Non-pigmented ciliary epithelial cell (primary cell): ENCODE measurements around the gene DLG2.

Experiments
- DNase-seq: peaks from one replicate; pipeline ENCODE4 v3.0.0-alpha.2; 2010; ENCODE audit warnings: low read depth

Gene DLG2

DNA sequence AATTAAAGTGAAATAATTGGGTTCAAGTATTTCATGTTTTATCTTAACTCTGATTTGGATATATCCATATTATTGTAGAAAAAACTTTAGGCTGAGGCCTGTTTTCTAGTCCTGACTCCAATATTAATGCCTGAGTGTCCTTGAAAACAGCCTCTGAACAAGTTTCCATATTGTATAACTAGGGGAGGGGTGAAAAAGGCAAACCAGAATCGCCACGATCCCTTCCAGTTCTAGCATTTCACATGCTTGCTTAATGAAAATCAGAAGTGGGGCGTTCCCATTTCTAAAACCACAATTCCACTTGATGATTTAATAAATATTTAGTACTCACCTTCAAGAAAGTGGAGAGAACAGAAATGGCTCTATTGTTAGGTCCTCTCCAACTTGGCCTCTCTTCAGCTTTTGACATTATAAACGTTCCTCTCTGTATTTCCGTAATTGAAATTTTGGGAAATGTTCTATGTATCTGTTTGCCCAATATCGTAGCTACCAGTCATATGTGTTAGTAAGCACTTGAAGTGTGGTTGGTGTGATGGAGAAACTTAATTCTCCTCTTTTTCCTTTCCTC is 1779.6 kb downstream of the DLG2 start:
- DNase-seq = no peak

DNA sequence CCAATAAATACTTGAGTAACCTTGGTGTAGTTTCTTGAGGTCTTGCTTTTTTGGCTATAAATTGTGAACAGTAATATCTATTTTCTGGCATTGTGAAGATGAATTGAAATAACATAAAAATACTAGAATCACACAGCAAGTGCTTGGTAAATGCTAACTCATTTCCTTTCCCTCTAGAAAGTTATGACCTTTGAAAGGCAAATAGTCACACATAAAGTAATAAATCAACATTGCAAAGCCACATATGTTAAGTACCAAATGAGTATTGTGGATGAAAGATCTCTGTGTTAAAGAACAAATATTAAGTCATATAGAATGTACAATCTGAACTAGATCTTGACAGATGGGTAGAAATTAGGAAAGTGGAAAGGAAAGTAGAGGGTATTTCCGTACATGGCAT is 1781.3 kb downstream of the DLG2 start:
- no peak for DNase-seq

DNA sequence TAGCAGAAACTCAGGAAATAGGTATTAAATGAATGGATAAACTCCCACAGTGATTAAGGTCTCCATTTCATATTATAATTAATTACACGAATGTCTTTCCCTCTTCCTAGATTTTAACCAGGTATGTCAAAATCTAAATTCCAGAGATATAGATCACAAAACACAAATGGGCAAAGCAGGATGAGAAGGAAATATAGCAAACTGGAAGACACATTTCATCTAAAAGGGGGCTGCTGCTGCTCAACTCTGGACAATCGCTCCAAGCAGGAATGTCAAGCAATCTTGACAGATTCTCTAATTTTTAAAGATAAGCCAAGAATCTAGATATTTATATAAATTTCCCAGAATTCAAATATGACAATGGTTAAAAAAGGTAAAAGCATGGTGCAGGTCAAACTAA is 1786.8 kb downstream of the DLG2 start:
- DNase-seq = no peak

DNA sequence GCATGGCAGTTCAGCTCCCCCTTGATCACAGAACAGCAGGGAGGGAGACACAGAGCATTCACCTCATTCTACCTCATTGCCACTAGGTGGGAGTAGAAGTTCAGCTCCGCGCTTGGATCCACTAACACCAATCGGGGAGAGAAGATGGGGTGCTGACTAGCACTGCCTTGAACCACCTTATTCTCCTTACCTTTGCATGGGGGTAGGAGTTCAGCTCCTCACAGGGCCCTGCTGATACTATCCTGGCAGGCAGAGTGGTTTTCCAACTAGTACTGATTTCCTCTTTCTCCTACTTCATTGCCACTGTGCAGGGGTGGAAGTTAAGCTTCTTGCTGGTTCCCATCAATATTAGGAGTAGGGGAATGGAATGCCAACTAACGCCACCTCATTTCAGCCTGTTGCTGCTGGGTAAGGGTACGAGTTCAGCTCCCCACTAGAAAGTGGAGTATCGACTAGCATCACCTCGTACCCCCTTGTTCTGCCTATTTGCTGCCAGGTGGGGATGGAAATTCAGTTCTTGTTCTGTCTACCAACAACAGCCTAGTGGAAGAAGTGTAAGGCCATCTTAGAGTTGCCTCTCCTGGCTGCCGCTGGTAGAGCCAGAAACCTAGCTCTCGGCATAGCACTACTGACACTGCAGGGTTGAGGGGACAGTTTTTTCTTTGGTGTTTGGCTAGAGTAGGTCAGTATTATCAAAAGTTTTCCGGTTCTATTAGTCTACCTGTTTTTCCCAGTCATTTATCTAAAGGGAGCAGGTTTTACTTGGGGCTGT is 1790.1 kb downstream of the DLG2 start:
- DNase-seq = no peak

DNA sequence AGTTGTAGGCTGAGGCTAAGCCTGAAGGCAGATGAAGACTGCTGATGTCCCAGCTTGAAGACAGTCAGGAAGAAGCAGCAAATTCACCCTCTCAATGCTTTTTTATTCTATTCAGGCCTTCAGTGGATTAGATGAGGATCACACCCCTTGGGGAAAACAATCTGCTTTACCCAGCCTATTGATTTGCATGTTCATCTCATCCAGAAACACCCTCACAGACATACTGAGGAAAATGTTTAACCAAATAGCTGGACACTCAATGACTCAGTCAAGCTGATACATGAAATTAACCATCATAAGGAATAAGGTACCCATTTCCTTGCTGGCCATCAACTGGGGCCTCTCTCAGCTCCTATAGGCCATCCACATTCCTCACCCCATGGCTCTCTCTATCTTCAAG is 1791.1 kb downstream of the DLG2 start:
- no peak for DNase-seq

DNA sequence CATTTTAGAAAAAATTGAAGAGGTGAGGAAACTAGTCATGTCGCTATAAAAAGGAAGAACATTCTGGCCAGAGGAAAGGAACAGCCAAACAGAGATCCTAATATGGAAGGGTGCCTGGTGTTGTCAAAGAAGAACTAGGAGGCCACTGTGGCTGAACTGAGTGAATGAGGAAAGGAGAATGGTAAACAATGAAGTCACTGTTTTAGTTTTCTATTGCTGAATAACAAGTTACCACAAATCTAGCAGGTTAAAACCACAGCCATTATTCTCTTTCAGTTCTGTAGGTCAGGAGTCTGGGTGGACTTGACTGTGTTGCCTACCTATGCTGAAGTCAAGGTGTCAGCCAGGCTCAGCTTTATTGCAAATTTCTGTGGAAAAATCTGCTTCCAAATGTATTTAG is 1791.7 kb downstream of the DLG2 start:
- no peak for DNase-seq

DNA sequence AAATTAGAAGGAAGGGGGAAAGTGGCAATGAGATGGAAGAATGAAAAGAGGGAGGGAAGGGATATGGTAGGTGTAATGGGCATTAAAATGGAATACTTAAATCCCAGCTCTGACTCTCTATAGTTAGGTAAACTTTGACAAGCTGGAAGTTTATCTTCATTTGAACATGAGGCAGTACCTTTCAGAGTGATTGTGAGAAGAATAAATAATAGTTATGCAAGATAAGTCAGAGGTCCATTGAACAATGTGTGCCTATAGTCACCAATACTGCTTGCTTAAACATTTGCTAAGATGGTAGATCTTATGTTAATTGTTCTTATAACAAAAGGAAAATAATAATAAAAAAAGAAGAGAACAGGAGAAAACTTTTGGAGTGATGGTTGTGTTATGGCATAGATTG is 1795.2 kb downstream of the DLG2 start:
- DNase-seq = no peak

DNA sequence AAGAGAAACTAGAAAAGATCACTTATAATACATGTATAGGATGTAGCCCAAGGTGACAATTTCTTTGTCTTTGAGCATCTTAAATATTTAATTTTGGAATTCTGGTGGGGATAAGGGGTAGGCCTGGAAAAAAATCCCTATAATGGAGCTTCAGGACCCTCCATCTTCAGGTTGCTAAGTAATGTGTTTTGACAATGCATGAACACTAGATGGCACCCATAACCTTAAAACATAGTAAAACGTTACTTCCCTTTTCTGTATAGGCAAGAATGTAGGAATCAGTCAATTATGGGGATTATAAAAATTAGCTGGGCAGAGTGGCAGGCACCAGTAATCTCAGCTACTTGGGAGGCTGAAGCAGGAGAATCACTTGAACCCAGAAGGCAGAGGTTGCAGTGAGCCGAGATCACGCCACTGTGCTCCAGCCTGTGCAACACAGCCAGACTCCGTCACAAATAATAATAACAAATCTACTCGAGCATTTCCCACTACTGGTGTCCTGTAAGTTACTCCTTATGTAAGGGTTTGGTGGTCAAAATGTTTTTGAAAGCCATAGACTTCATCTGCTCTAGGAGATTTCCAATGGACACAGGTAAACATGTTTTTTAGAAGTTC is 1799.1 kb downstream of the DLG2 start:
- DNase-seq = no peak

DNA sequence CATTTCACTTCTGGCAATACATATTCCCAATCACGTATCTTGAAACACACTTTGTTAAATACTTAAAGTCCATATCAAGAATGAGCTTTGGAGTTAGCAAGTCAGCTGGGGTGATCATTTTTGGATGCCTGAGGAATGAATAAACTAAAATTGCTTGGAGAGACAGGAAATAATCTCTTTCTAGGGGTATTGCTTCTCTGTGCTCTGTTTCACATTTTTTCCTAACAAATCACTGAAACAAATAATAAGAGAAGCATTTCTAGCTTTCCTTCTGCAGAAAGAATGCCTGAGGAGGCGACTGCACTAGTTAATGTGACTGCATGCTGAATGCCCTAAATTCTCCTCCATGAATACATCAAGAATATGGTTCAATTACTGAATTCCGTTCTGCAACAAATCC is 1799.6 kb downstream of the DLG2 start:
- DNase-seq = peak; percentile 41

DNA sequence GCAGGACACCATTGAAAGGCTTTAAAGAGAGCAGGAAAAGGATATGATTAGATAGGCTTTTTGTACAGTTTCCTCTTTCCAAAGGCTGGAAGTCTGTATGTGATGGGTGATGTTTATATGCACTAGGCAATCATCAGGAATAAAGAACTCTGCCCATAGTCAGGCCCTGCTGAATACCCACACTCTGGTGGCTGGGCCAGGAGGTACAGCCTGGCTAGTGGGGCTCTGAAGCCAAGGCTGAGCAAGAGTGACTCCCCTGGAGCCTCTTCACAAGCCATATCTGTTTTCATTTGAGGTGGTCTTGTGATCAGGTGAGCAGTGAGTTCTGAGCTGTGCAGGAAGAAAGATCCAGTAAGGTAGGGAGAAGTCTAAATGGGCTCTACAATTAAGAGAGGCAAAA is 1801.1 kb downstream of the DLG2 start:
- DNase-seq = no peak

DNA sequence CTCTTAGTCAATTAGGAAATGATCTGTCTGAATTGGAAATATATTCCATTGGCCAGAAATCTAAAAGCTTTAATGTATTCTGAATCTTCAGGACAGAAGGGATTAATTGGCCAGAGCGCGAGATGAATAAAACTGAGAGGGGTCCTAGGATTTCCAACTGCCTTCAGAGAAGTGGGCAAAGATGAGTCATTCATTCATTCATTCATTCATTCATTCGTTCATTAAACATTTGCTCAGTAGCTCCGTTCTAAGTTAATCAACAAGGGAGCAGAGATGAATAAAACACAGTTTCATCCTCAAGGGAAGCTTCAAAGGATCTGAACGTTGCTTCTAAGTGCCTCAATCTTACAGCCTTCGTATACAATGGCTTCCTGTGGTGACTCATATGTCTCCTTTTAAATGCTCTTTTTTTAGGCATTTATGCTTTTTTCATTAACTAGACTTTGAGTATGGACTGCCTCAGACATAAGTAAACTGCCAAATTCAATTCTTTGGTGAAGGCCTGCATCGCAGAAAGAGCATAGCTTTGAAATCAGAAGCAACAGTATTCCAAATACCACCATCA is 1803.6 kb downstream of the DLG2 start:
- DNase-seq = no peak

DNA sequence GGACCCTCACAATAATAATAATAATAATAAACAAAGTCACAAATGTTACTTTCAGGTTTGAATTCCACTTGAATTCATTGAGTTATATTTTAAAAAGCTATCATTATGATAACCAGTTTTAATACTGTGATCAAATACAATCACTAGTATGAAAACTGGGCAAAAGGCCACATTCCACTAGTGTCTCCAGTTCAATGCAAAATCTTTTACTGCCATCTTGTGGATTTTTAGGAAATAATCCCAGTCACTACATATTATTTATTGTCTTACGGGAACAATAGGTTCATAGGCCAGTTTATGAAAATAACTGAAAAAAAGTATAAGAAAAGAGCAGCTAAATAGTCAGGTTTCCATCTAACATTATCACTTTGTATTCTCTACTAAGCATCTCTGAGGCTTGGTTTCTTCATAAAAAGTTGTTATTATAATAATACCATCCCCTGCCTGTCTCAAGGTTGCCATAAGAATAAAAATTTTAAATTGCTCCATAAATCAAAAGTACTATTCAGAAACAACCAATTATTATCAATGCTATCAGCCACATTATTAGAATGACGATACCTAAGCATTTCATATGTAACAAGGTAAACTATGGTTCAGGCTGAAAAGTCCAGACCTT is 1807.1 kb downstream of the DLG2 start:
- peak; percentile 50 for DNase-seq

DNA sequence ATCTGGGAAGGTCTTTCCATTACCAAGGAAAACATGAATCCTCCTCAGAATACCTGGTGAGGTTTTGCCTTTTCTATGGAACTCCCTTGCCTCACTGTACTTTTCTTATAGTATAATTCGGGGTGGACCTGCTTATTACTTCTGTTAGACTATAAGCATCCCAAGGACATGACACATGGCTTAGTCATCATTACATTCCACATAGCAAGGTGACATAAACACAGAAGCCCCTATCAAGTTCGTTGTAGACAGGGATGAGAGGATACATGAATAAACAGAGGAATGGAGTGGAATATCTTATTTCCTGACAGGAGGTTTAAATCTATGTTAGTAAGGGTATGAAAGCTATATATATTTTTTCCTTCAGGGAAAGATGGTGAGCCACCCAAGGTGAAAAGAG is 1808.8 kb downstream of the DLG2 start:
- no peak for DNase-seq

DNA sequence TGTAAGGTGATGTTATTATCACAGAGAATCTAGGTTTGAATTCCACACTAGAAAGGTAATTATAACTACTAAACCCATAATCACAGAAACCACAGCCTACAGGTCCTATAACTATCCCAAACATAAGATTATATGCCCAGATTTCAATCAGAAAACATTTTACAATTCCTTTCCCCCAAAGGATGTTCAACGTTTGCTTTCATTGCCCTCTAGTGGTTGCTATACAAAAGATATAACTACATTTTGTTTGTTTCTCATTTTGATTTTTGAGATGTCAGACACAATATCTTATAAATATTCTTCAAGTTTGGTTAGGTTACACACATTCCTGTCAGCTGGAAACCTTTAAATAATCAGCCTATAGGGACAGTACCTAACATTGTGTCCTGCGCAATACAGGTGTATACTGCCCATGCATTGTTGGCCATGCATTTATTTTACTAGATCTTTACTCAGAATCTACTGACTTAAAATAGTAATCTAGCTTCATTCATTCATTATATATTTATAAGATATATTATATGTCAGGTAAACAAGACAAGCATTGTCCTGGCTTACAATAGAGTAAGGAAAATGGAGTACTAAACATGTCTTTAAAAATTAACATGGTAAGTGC is 1810.5 kb downstream of the DLG2 start:
- no peak for DNase-seq

DNA sequence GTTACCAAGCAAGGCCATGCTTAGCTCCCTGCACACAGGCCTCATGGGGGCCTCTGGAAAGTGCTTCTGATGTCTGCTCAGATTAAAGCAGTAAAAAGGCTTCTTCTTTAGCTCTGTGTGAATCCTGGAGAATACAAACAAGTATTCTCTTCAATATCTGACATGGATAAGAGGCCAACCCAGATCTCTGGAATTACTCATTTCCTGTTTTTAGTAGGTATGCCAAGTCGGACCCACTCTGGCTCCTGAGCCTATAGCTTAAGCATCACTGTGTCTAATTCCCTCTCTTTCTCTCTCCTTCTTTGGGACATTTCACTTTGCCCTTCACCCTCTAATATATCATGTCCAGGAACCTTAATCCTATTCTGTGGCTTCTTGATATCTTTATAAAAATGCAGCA is 1811.4 kb downstream of the DLG2 start:
- no peak for DNase-seq

DNA sequence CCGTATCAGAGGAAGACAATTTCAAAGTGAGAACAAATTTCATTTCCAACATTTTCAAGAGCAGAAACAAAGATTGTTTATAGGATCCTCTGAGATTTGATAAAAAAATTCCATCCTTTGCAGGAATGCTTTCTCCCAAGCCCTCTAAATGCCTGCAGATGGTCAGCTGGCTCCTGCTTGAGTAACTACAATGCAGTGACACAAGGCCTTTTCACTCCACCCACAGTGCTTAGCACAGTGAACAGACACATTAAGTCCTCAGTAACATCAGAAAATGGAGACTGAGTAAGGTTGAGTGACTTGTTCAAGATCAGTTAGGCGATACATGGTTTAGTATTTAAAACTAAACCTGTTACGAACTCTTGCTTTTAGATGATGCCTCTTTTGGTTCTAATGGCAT is 1813.8 kb downstream of the DLG2 start:
- no peak for DNase-seq

DNA sequence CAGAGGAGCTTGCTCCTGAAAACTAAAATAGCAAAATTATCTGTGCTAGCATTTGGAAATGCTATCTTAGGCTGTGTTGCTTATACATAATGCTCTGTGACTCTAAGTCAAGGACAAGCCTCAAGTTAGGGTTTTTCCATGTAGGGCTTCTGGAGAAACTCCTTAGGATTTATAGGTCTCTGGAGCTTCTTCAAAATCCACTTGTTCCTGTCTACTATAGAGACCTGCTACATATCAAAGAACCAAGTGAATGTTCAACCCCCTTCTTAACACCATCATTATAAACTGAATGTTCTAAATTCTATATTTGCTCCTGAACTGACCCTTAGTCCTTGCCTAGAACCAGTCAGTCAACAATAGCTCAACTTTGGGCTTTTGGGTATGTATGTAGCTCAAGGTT is 1817.9 kb downstream of the DLG2 start:
- no peak for DNase-seq

DNA sequence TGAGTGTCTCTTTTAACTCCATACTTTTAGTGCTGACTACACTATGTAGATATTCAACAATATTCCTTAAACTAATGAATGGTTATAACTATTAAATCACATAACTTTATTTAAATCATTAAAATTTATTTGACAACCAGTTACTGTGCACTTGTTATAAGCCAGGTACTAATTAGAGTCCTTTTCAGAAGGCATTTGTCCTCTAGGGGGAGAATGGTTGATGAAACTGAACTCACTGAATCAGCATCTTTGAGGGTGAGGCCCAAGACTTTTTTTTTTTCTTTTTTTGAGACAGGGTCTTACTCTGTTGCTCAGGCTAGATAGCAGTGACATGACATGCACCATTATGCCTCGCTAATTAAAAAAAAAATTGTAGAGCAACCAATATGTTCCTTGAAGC is 1825.3 kb downstream of the DLG2 start:
- DNase-seq = no peak

DNA sequence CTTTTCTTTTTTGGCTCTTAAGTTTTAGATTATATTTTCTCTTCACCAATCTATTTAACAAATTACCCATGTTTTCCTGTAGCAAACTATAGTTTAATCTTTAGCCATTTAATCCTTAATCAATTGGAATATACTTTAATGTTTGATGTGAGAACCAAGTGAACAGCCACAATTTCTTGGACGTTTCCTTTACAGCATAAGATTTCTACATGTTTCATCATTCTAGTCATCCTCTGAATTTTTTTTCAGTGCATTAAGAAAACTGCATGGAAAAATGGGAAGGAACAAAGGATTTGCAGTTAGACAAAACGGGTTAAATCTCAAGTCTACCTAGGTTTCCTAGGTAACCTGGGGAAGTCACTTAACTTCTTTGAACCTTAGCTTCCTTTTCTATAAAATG is 1833.8 kb downstream of the DLG2 start:
- DNase-seq = no peak

DNA sequence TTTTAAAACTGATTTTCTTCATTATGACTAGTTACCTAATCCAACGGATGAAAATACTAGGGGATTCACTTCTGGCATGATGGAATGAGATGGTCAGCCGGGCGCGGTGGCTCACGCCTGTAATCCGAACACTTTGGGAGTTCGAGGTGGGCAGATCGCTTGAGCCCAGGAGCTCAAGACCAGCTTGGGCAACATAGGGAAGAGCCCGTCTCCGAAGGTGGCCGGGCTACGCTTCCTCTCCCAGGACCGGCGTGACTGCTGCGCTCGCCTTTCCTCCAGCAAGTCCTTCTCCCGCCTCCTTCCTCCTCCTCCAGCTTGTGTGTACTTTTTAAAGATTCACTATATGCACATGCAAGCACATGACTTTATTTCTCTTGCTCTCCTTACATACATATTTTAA is 1835.6 kb downstream of the DLG2 start:
- no peak for DNase-seq

DNA sequence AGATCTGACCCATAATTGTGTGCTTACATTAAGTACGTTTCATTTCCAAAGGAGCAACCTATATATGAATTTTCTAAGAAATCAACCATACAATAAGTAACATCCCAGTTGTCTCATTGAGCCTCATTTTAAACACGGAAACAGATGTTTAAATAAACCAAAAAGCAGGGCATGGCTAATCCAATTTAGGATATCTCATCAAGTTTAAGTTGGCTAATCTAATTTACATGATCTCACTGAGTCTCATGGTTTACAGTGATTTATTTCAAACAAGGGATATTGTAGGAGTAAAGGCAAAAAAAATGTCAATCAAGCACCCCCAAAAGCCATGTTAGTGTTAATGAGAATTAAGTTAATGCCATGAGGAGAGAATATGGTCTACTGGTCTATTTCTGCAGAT is 1841.2 kb downstream of the DLG2 start:
- no peak for DNase-seq

DNA sequence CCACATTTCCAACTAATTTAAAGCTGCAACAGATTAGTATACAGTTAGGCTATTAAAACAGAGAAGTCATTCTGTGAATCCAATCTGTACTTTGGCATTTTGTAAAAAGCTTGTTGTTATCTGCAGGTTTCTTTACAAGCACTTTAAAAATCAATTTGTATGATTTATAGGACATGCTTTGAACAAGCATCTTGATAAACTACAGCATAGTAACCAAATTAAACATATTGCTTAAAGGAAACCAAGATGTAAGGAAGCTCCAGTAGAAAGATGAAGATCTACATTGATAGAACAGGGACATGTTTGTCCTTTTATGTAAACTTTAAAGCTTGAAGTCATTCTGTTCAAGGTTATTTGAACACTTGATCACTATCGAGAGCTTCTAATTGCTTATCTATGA is 1842.7 kb downstream of the DLG2 start:
- no peak for DNase-seq

DNA sequence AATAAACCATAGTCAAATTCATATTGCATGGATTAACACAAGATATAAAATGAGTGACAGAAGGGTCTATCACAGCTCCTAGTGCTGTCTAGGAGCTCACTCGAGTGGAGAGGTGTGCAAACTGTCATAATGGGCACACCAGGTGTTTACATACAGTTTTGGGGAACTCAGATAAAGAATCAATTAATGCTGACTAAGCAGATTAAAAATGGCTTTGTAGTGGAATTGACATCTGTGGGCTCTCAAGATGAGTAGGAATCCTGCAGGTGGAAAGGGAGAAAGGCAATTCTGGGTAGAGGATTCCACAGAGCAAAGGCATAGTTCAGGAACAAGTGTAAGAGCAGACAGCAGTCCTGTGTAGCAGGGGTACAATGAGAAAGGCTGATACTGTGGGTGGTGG is 1844.8 kb downstream of the DLG2 start:
- DNase-seq = no peak
